ENCODE measurements around the gene LRRIQ1. TPM values are rescaled to one million over a fixed set of nuclear protein-coding genes. Genes with fewer than 3 reads are reported as not detected.
"Not testable (repeated sequence)": the region's sequence is repeated elsewhere in the genome, so short reads cannot be mapped to it uniquely, and the experiment has no call there.

Gene LRRIQ1
- total and polyA plus RNA-seq, 5 donors from 2014 or later = not detected

GRCh38 chr12:85206543-85206942 is 170.4 kb downstream of the LRRIQ1 start:
- Histone ChIP-seq H3K9me3 (ENCODE audit: control insufficient read depth in 2 of 2, low read length in 2 of 2) (peaks cover 0 to 8% of the 10 kb centered on the region in 2 experiments), H3K27ac (ENCODE audit: insufficient read depth, low read length, poor library complexity, severe bottlenecking) (no peak overlapping the region), H3K4me3 (ENCODE audit: low read depth, low read length) (no peak overlapping the region), H3K36me3 (ENCODE audit: control insufficient read depth, insufficient read depth, low read length) (no peaks in the 10 kb centered on the region), H3K27me3 (ENCODE audit: control insufficient read depth, insufficient read depth, low read length) (no peaks in the 10 kb centered on the region), H3K4me1 (ENCODE audit: control insufficient read depth, insufficient read depth, low read length, poor library complexity, severe bottlenecking) (no peaks in the 10 kb centered on the region)
- peaks cover 4 to 35% (median 12%) of the 10 kb centered on the region in 7 donors for H3K9me3 Mint-ChIP-seq
- H3K27me3 Mint-ChIP-seq = no peaks in the 10 kb centered on the region
- no peaks in the 10 kb centered on the region for H3K36me3 Mint-ChIP-seq
- H3K4me3 Mint-ChIP-seq = no peak overlapping the region
- no peak overlapping the region for H3K27ac Mint-ChIP-seq
- H3K4me1 Mint-ChIP-seq = peaks cover 0 to 6% (median 0%) of the 10 kb centered on the region in 4 donors
- DNase-seq (no peak), ATAC-seq (ENCODE audit: low read depth in 2 of 2) (no peak)

DNA sequence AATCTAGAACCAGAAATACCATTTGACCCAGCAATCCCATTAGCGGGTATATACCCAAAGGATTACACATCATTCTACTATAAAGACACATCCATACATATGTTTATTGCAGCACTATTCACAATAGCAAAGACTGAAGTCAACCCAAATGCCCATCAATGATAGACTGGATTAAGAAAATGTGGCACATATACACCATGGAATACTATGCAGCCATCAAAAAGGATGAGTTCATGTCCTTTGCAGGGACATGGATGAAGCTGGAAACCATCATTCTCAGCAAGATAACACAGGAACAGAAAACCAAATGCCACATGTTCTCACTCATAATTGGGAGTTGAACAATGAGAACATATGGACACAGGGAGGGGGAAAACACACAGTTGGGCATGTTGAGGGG is 188.2 kb downstream of the LRRIQ1 start:
- H3K9me3 ChIP-seq (ENCODE audit: control insufficient read depth in 2 of 2, low read length in 2 of 2); H3K27me3 Mint-ChIP-seq; H3K4me3 ChIP-seq (ENCODE audit: low read depth, low read length); H3K36me3 Mint-ChIP-seq; H3K4me1 ChIP-seq (ENCODE audit: control insufficient read depth, insufficient read depth, low read length, poor library complexity, severe bottlenecking); H3K27ac Mint-ChIP-seq; H3K4me3 Mint-ChIP-seq; H3K36me3 ChIP-seq (ENCODE audit: control insufficient read depth, insufficient read depth, low read length); ATAC-seq (ENCODE audit: low read depth in 2 of 2); H3K27me3 ChIP-seq (ENCODE audit: control insufficient read depth, insufficient read depth, low read length); DNase-seq; H3K4me1 Mint-ChIP-seq; H3K27ac ChIP-seq (ENCODE audit: insufficient read depth, low read length, poor library complexity, severe bottlenecking): not testable (repeated sequence)
- H3K9me3 Mint-ChIP-seq = peaks cover 0 to 19% (median 7%) of the 10 kb centered on the region in 7 donors

GRCh38 chr12:85225501-85225900 is 189.3 kb downstream of the LRRIQ1 start:
- H3K4me1 Mint-ChIP-seq = peaks cover 0 to 5% (median 0%) of the 10 kb centered on the region in 4 donors
- H3K36me3 Mint-ChIP-seq = no peaks in the 10 kb centered on the region
- no peak overlapping the region for H3K4me3 Mint-ChIP-seq
- Histone ChIP-seq H3K9me3 (ENCODE audit: control insufficient read depth in 2 of 2, low read length in 2 of 2) (peaks cover 3 to 4% of the 10 kb centered on the region in 2 experiments), H3K36me3 (ENCODE audit: control insufficient read depth, insufficient read depth, low read length) (no peaks in the 10 kb centered on the region), H3K4me3 (ENCODE audit: low read depth, low read length) (no peak overlapping the region), H3K27ac (ENCODE audit: insufficient read depth, low read length, poor library complexity, severe bottlenecking) (no peak overlapping the region), H3K27me3 (ENCODE audit: control insufficient read depth, insufficient read depth, low read length) (no peaks in the 10 kb centered on the region), H3K4me1 (ENCODE audit: control insufficient read depth, insufficient read depth, low read length, poor library complexity, severe bottlenecking) (no peaks in the 10 kb centered on the region)
- DNase-seq (no peak), ATAC-seq (ENCODE audit: low read depth in 2 of 2) (no peak)
- H3K9me3 Mint-ChIP-seq = peaks cover 0 to 19% (median 7%) of the 10 kb centered on the region in 7 donors
- no peak overlapping the region for H3K27ac Mint-ChIP-seq
- H3K27me3 Mint-ChIP-seq = no peaks in the 10 kb centered on the region

GRCh38 chr12:85237327-85237726 is 201.2 kb downstream of the LRRIQ1 start:
- DNase-seq = no peak
- H3K4me3 Mint-ChIP-seq = no peak overlapping the region
- no peak overlapping the region for H3K27ac ChIP-seq (ENCODE audit: insufficient read depth, low read length, poor library complexity, severe bottlenecking)
- peak overlapping the region in 1 of 3 donors; percentile 76 for H3K27ac Mint-ChIP-seq
- H3K36me3 ChIP-seq (ENCODE audit: control insufficient read depth, insufficient read depth, low read length) = no peaks in the 10 kb centered on the region
- no peaks in the 10 kb centered on the region for H3K9me3 ChIP-seq (ENCODE audit: control insufficient read depth in 2 of 2, low read length in 2 of 2)
- no peaks in the 10 kb centered on the region for H3K27me3 Mint-ChIP-seq
- no peak for ATAC-seq (ENCODE audit: low read depth in 2 of 2)
- no peaks in the 10 kb centered on the region for H3K4me1 ChIP-seq (ENCODE audit: control insufficient read depth, insufficient read depth, low read length, poor library complexity, severe bottlenecking)
- H3K9me3 Mint-ChIP-seq = peaks cover 0 to 16% (median 2%) of the 10 kb centered on the region in 7 donors
- no peaks in the 10 kb centered on the region for H3K36me3 Mint-ChIP-seq
- no peaks in the 10 kb centered on the region for H3K4me1 Mint-ChIP-seq
- H3K27me3 ChIP-seq (ENCODE audit: control insufficient read depth, insufficient read depth, low read length) = no peaks in the 10 kb centered on the region
- no peak overlapping the region for H3K4me3 ChIP-seq (ENCODE audit: low read depth, low read length)

DNA sequence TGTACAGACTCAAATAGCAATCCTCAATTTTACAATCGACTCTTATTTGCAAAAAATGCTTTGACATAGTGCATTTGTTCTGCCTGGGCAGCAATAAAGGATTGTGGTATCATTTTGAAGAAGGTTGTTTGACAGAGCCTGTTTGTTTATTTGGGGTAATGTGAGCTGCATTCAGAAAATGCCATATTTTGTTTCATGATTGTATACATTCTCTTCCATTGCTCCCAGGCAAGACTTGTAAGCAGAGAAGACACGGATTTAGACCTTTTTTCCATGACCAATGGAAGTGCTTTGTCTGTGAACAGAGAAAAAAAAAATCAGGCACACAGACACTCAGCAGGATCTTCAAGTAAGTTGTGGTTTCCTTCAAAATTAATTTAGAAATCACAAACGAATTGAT is 208.4 kb downstream of the LRRIQ1 start:
- H3K27ac ChIP-seq (ENCODE audit: insufficient read depth, low read length, poor library complexity, severe bottlenecking) = no peak overlapping the region
- Mint-ChIP-seq H3K9me3 (peaks cover 0 to 8% (median 0%) of the 10 kb centered on the region in 7 donors), H3K27ac (no peak overlapping the region), H3K4me1 (peaks cover 0 to 1% (median 0%) of the 10 kb centered on the region in 4 donors), H3K27me3 (no peaks in the 10 kb centered on the region), H3K36me3 (no peaks in the 10 kb centered on the region), H3K4me3 (no peak overlapping the region)
- no peaks in the 10 kb centered on the region for H3K36me3 ChIP-seq (ENCODE audit: control insufficient read depth, insufficient read depth, low read length)
- DNase-seq = no peak
- H3K4me3 ChIP-seq (ENCODE audit: low read depth, low read length) = no peak overlapping the region
- no peaks in the 10 kb centered on the region for H3K4me1 ChIP-seq (ENCODE audit: control insufficient read depth, insufficient read depth, low read length, poor library complexity, severe bottlenecking)
- no peak for ATAC-seq (ENCODE audit: low read depth in 2 of 2)
- no peaks in the 10 kb centered on the region for H3K9me3 ChIP-seq (ENCODE audit: control insufficient read depth in 2 of 2, low read length in 2 of 2)
- H3K27me3 ChIP-seq (ENCODE audit: control insufficient read depth, insufficient read depth, low read length) = no peaks in the 10 kb centered on the region

DNA sequence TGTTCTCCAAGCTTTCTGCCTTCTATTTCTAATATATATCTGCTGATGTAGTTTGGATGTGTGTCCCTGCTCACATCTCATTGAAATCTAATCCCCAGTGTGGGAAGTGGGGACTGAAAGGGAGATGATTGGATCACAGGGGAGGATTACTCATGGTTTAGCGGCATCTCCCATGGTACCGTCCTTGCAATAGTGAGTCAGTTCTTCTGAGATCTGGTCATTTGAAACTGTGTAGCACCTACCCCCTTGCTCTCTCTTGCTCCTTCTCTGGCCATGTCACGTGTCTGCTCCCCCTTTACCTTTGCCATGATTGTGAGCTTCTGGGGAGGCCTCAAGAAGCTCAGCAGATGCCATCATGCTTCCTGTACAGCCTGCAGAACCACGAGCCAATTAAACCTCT is 217.7 kb downstream of the LRRIQ1 start:
- Histone ChIP-seq H3K9me3 (ENCODE audit: control insufficient read depth in 2 of 2, low read length in 2 of 2) (no peaks in the 10 kb centered on the region), H3K27ac (ENCODE audit: insufficient read depth, low read length, poor library complexity, severe bottlenecking) (no peak overlapping the region), H3K36me3 (ENCODE audit: control insufficient read depth, insufficient read depth, low read length) (no peaks in the 10 kb centered on the region), H3K4me1 (ENCODE audit: control insufficient read depth, insufficient read depth, low read length, poor library complexity, severe bottlenecking) (no peaks in the 10 kb centered on the region), H3K27me3 (ENCODE audit: control insufficient read depth, insufficient read depth, low read length) (no peaks in the 10 kb centered on the region), H3K4me3 (ENCODE audit: low read depth, low read length) (no peak overlapping the region)
- peaks cover 0 to 1% (median 0%) of the 10 kb centered on the region in 7 donors for H3K9me3 Mint-ChIP-seq
- no peaks in the 10 kb centered on the region for H3K4me1 Mint-ChIP-seq
- H3K4me3 Mint-ChIP-seq = no peak overlapping the region
- H3K27me3 Mint-ChIP-seq = no peaks in the 10 kb centered on the region
- no peak for ATAC-seq (ENCODE audit: low read depth in 2 of 2)
- H3K27ac Mint-ChIP-seq = no peak overlapping the region
- no peak for DNase-seq
- H3K36me3 Mint-ChIP-seq = no peaks in the 10 kb centered on the region

DNA sequence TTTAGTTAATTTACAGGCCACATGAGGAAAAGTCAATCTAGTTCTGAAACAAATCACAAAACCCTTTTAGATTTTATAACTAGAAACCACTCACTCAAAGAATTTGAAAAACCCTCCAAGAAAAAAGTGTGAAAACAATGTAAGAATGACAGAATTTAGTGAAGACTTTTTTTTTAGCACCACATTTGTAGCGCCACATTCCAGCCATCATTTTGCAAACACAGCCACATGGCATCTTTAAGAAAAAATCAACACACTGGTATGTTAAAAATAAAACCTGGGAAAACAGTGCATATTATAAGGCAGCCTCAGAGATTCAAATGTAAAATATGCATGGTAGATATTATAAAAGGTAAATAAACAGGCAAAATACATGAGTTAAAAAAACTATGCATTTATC is 221.5 kb downstream of the LRRIQ1 start:
- no peaks in the 10 kb centered on the region for H3K4me1 ChIP-seq (ENCODE audit: control insufficient read depth, insufficient read depth, low read length, poor library complexity, severe bottlenecking)
- Mint-ChIP-seq H3K27me3 (no peaks in the 10 kb centered on the region), H3K36me3 (no peaks in the 10 kb centered on the region), H3K27ac (no peak overlapping the region), H3K4me1 (no peaks in the 10 kb centered on the region), H3K4me3 (no peak overlapping the region), H3K9me3 (peaks cover 0 to 4% (median 2%) of the 10 kb centered on the region in 7 donors)
- no peaks in the 10 kb centered on the region for H3K27me3 ChIP-seq (ENCODE audit: control insufficient read depth, insufficient read depth, low read length)
- no peak for ATAC-seq (ENCODE audit: low read depth in 2 of 2)
- H3K36me3 ChIP-seq (ENCODE audit: control insufficient read depth, insufficient read depth, low read length) = no peaks in the 10 kb centered on the region
- no peaks in the 10 kb centered on the region for H3K9me3 ChIP-seq (ENCODE audit: control insufficient read depth in 2 of 2, low read length in 2 of 2)
- H3K27ac ChIP-seq (ENCODE audit: insufficient read depth, low read length, poor library complexity, severe bottlenecking) = no peak overlapping the region
- no peak overlapping the region for H3K4me3 ChIP-seq (ENCODE audit: low read depth, low read length)
- no peak for DNase-seq

GRCh38 chr12:85260447-85260846 is 224.3 kb downstream of the LRRIQ1 start:
- Histone ChIP-seq H3K4me1 (ENCODE audit: control insufficient read depth, insufficient read depth, low read length, poor library complexity, severe bottlenecking) (no peaks in the 10 kb centered on the region), H3K27me3 (ENCODE audit: control insufficient read depth, insufficient read depth, low read length) (no peaks in the 10 kb centered on the region), H3K4me3 (ENCODE audit: low read depth, low read length) (no peak overlapping the region), H3K36me3 (ENCODE audit: control insufficient read depth, insufficient read depth, low read length) (no peaks in the 10 kb centered on the region), H3K9me3 (ENCODE audit: control insufficient read depth in 2 of 2, low read length in 2 of 2) (no peaks in the 10 kb centered on the region), H3K27ac (ENCODE audit: insufficient read depth, low read length, poor library complexity, severe bottlenecking) (no peak overlapping the region)
- Mint-ChIP-seq H3K27ac (no peak overlapping the region), H3K9me3 (peaks cover 0 to 4% (median 2%) of the 10 kb centered on the region in 7 donors), H3K4me1 (no peaks in the 10 kb centered on the region), H3K36me3 (no peaks in the 10 kb centered on the region), H3K4me3 (no peak overlapping the region), H3K27me3 (no peaks in the 10 kb centered on the region)
- ATAC-seq (ENCODE audit: low read depth in 2 of 2) = no peak
- no peak for DNase-seq

Measured in CD4-positive, CD25-positive, alpha-beta regulatory T cell (primary cell).